Liver (tissue), 3 donors: Measurements from ENCODE around the gene LSM14B.

Experiments
- CTCF ChIP-seq: fragments of 150-350 bp; IDR thresholded peaks from 2 replicates; pipeline ENCODE4 v1.5.1; 2017; ENCODE audit warnings: improper control_type of control experiment, low read depth, low read length; ENCODE audit not compliant: missing input control
- EGR1 ChIP-seq, 2 donors: IDR thresholded peaks; 2 replicates each; pipeline ENCODE4 v1.6.1; 2016 to 2018; ENCODE audit warnings: antibody characterized with exemption in 2 of 2, low read depth in 2 of 2
- JUND ChIP-seq, 2 donors: IDR thresholded peaks; 2 replicates each; pipeline ENCODE4 v1.6.1; 2016; ENCODE audit warnings: antibody characterized with exemption in 2 of 2
- NR2F2 ChIP-seq: IDR thresholded peaks from 2 replicates; pipeline ENCODE4 v1.6.1; 2016; ENCODE audit warnings: antibody characterized with exemption
- RAD21 ChIP-seq, 2 donors: IDR thresholded peaks; 2 replicates each; pipeline ENCODE4 v1.6.1; 2016; ENCODE audit warnings: antibody characterized with exemption in 2 of 2, mild to moderate bottlenecking in 2 of 2
- RXRA ChIP-seq, 2 donors: IDR thresholded peaks; 2 replicates each; pipeline ENCODE4 v1.6.1; 2017 to 2018; ENCODE audit warnings: antibody characterized with exemption in 2 of 2, mild to moderate bottlenecking in 1 of 2
- SP1 ChIP-seq: IDR thresholded peaks from 2 replicates; pipeline ENCODE4 v1.6.1; 2018; ENCODE audit warnings: antibody characterized with exemption, mild to moderate bottlenecking
- TAF1 ChIP-seq: conservative IDR thresholded peaks from 2 replicates; pipeline ENCODE4 v1.6.1; 2016; ENCODE audit warnings: antibody characterized with exemption, mild to moderate bottlenecking
- YY1 ChIP-seq: IDR thresholded peaks from 2 replicates; pipeline ENCODE4 v1.6.1; 2016; ENCODE audit warnings: antibody characterized with exemption, mild to moderate bottlenecking
- TF ChIP-seq, protein P1 (sequence below): IDR thresholded peaks from 2 replicates; pipeline ENCODE4 v1.6.1; 2016; ENCODE audit warnings: antibody characterized with exemption, mild to moderate bottlenecking
- TF ChIP-seq, protein P2 (sequence below): IDR thresholded peaks from 2 replicates; pipeline ENCODE4 v1.6.1; 2016; ENCODE audit warnings: antibody characterized with exemption
- donor health status: healthy.
- donor health status: healthy.

DNA sequence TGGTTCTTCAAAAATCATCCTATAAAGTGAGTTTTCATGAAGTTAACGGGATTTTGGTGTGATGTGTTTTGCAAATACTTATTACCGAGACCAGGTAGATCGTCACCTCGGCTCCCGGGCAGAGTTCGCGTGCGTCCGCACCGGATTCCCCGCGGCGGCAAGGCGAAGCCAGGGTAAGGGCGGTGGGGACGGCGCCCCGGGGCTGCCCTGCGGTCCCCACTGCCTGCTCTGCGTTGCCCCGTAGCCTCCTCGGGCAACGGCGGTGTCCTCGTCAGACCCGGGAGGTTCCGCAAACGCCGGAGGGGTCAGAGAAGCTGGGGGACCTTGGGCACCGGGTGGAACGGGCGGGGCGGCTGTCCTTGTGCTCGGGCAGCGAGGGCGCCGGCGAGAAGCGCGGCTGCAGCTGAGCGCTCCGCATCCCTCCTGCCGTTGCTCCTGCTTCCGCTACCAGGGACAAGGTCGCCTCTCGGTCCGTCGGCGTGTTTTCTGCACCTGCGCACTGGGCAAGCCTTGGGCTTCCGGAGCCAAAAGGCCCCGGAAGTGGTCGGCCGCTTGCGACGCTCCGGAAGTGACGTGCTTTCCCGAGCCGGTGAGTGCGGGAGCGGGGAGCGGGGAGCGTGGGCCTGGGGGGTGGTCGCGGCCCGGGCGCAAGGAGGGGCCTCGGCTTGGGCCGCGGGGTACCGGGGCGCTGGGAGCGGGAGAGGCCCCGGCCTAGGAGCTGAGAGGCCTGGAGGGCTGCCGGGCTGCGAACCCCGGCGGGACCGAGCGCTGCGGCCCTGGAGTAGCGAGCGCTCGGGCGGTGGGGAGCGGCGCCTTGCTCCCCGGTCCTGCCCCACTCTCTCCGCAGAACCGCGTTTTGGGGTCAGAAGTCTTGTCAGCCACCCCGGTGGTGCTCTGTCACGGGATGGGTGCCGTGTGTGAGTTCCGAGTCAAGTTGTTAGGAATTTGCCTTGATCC lies 60.5 kb downstream of the LSM14B start, which contains the start of gene MTG2:
- no peak for TF ChIP-seq CTCF
- TF ChIP-seq SP1: peak; percentile 39
- TF ChIP-seq RAD21 (IDR thresholded peaks at IDR 0.05): peak; percentile 12 to 45
- peak in 1 of 2 donors; percentile 33 for TF ChIP-seq RXRA (IDR thresholded peaks at IDR 0.05)
- no peak for TF ChIP-seq NR2F2
- TF ChIP-seq, protein P1, sequence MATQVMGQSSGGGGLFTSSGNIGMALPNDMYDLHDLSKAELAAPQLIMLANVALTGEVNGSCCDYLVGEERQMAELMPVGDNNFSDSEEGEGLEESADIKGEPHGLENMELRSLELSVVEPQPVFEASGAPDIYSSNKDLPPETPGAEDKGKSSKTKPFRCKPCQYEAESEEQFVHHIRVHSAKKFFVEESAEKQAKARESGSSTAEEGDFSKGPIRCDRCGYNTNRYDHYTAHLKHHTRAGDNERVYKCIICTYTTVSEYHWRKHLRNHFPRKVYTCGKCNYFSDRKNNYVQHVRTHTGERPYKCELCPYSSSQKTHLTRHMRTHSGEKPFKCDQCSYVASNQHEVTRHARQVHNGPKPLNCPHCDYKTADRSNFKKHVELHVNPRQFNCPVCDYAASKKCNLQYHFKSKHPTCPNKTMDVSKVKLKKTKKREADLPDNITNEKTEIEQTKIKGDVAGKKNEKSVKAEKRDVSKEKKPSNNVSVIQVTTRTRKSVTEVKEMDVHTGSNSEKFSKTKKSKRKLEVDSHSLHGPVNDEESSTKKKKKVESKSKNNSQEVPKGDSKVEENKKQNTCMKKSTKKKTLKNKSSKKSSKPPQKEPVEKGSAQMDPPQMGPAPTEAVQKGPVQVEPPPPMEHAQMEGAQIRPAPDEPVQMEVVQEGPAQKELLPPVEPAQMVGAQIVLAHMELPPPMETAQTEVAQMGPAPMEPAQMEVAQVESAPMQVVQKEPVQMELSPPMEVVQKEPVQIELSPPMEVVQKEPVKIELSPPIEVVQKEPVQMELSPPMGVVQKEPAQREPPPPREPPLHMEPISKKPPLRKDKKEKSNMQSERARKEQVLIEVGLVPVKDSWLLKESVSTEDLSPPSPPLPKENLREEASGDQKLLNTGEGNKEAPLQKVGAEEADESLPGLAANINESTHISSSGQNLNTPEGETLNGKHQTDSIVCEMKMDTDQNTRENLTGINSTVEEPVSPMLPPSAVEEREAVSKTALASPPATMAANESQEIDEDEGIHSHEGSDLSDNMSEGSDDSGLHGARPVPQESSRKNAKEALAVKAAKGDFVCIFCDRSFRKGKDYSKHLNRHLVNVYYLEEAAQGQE: peak; percentile 91
- TF ChIP-seq, protein P2, sequence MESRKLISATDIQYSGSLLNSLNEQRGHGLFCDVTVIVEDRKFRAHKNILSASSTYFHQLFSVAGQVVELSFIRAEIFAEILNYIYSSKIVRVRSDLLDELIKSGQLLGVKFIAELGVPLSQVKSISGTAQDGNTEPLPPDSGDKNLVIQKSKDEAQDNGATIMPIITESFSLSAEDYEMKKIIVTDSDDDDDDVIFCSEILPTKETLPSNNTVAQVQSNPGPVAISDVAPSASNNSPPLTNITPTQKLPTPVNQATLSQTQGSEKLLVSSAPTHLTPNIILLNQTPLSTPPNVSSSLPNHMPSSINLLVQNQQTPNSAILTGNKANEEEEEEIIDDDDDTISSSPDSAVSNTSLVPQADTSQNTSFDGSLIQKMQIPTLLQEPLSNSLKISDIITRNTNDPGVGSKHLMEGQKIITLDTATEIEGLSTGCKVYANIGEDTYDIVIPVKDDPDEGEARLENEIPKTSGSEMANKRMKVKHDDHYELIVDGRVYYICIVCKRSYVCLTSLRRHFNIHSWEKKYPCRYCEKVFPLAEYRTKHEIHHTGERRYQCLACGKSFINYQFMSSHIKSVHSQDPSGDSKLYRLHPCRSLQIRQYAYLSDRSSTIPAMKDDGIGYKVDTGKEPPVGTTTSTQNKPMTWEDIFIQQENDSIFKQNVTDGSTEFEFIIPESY: no peak
- TF ChIP-seq TAF1: no peak
- peak; percentile 78 for TF ChIP-seq YY1
- peak in 1 of 2 donors; percentile 53 for TF ChIP-seq EGR1 (IDR thresholded peaks at IDR 0.05; ENCODE audit: low read depth in 2 of 2)
- no peak for TF ChIP-seq JUND (IDR thresholded peaks at IDR 0.05)
